ENCODE data around the gene ANTXR2.

DNA sequence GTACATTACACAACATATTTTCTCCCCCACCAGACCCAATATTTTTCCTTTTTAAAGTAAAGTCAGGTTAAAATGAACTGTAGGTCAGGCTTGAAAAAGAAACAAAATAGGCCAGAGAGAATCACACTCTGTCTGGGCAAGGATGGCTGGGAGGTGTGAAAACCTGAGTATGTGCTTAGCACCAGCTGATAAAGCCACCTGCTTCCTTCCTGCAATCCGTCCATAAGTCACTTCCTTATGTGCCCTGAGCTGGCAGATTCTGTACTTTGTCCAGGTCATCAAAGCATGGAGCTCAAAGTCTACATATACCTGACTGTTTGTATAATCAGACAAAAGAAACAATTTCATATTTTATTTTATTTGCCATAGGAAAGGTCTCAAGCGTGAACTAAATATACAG, 37.7 kb downstream of the ANTXR2 start:
- TF ChIP-seq, protein P1, sequence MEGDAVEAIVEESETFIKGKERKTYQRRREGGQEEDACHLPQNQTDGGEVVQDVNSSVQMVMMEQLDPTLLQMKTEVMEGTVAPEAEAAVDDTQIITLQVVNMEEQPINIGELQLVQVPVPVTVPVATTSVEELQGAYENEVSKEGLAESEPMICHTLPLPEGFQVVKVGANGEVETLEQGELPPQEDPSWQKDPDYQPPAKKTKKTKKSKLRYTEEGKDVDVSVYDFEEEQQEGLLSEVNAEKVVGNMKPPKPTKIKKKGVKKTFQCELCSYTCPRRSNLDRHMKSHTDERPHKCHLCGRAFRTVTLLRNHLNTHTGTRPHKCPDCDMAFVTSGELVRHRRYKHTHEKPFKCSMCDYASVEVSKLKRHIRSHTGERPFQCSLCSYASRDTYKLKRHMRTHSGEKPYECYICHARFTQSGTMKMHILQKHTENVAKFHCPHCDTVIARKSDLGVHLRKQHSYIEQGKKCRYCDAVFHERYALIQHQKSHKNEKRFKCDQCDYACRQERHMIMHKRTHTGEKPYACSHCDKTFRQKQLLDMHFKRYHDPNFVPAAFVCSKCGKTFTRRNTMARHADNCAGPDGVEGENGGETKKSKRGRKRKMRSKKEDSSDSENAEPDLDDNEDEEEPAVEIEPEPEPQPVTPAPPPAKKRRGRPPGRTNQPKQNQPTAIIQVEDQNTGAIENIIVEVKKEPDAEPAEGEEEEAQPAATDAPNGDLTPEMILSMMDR (conservative IDR thresholded peaks at IDR 0.05; ENCODE audit: low read depth, low read length) = no peak
- no peak for TF ChIP-seq EZH2 (IDR thresholded peaks at IDR 0.05; ENCODE audit: borderline replicate concordance, low read depth, low read length, poor library complexity, severe bottlenecking)
